OCI-LY3 (cell line): ENCODE measurements around the gene PRPSAP1.

ENCODE experiments used
- EZH2phosphoT487 ChIP-seq: fragments of 200-600 bp; shearing (Covaris generic); IDR thresholded peaks from 2 replicates; pipeline ENCODE4 v1.6.1; 2018; ENCODE audit warnings: antibody characterized with exemption, mixed run types, low read depth
- TF ChIP-seq, protein P1 (sequence below): fragments of 200-600, 300-600 bp; sonication (generic); IDR thresholded peaks from 2 replicates; pipeline ENCODE4 v1.5.1; 2014; ENCODE audit warnings: antibody characterized with exemption, low read length, low read depth

DNA sequence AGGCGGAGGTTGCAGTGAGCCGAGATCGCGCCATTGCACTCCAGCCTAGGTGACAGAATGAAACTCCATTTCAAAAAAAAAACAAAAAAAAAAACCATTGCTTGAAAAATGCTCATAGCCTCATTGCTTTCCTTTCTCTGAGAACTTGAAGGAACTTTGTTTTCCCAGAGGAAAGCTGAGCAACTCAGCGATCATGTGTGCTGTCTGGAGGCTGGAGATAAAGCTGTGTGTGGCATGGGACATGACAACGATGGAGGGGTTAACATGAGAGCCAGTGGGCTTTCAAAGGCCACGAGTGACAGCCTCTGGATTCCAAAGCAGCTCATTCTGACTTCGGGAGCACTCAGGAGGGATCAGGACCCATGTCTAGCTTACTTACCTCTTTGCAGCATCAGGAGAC, 24.1 kb downstream of the PRPSAP1 start:
- TF ChIP-seq, protein P1, sequence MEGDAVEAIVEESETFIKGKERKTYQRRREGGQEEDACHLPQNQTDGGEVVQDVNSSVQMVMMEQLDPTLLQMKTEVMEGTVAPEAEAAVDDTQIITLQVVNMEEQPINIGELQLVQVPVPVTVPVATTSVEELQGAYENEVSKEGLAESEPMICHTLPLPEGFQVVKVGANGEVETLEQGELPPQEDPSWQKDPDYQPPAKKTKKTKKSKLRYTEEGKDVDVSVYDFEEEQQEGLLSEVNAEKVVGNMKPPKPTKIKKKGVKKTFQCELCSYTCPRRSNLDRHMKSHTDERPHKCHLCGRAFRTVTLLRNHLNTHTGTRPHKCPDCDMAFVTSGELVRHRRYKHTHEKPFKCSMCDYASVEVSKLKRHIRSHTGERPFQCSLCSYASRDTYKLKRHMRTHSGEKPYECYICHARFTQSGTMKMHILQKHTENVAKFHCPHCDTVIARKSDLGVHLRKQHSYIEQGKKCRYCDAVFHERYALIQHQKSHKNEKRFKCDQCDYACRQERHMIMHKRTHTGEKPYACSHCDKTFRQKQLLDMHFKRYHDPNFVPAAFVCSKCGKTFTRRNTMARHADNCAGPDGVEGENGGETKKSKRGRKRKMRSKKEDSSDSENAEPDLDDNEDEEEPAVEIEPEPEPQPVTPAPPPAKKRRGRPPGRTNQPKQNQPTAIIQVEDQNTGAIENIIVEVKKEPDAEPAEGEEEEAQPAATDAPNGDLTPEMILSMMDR, result no peak
- TF ChIP-seq EZH2phosphoT487, result no peak
